ENCODE data around the gene CCDC149. TPM values are rescaled to one million over a fixed set of nuclear protein-coding genes. Genes with fewer than 3 reads are reported as not detected.

The CCDC149 gene
- total RNA-seq, 1 experiment from 2014 or later: 9.8 TPM

DNA sequence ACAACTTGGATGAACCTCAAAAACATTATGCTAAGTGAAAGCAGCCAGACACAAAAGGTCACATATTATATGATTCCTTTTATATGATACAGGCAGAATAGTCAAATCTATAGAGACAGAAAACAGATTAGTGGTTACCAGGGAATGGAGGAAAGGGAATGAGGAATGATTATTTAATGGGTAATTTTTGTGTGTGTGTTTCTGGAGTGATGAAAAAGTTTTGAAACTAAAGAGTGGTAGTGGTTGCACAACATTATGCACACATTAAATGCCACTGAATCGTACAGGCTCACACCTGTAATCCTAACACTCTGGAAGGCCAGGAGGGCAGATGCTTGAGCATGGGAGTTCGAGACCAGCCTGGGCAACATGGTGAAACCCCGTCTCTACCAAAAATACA is 137.1 kb downstream of the CCDC149 start:
- intact Hi-C loops (cut with micrococcal nuclease; ENCODE audit: unreplicated experiment): no loop called here
- ChIA-PET POLR2A (ENCODE audit: unreplicated experiment) (no interaction called here), CTCF (no interaction called here)
- H3K4me2 ChIP-seq: no peak overlapping the region
- H3F3A ChIP-seq (ENCODE audit: insufficient read depth, low read depth): peaks cover 18% of the 10 kb centered on the region
- H3K27ac ChIP-seq: no peak overlapping the region
- no peaks in the 10 kb centered on the region for H3K36me3 ChIP-seq (ENCODE audit: low read depth)
- H3K9me3 ChIP-seq (ENCODE audit: insufficient read depth, low read depth): no peaks in the 10 kb centered on the region
- no peak overlapping the region for H2AFZ ChIP-seq
- no TSS peak for BruUV-seq (replicated peaks)
- no peaks in the 10 kb centered on the region for H3K27me3 ChIP-seq (ENCODE audit: insufficient read depth, low read depth)
- peaks cover 21% of the 10 kb centered on the region for H3K4me1 ChIP-seq (replicated peaks; ENCODE audit: insufficient read depth)
- no peak for TF ChIP-seq EZH2 (IDR thresholded peaks at IDR 0.05; ENCODE audit: low read depth)
- TF ChIP-seq, protein P1, sequence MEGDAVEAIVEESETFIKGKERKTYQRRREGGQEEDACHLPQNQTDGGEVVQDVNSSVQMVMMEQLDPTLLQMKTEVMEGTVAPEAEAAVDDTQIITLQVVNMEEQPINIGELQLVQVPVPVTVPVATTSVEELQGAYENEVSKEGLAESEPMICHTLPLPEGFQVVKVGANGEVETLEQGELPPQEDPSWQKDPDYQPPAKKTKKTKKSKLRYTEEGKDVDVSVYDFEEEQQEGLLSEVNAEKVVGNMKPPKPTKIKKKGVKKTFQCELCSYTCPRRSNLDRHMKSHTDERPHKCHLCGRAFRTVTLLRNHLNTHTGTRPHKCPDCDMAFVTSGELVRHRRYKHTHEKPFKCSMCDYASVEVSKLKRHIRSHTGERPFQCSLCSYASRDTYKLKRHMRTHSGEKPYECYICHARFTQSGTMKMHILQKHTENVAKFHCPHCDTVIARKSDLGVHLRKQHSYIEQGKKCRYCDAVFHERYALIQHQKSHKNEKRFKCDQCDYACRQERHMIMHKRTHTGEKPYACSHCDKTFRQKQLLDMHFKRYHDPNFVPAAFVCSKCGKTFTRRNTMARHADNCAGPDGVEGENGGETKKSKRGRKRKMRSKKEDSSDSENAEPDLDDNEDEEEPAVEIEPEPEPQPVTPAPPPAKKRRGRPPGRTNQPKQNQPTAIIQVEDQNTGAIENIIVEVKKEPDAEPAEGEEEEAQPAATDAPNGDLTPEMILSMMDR (conservative IDR thresholded peaks at IDR 0.05): no peak
- H3K4me3 ChIP-seq: no peak overlapping the region
- H4K20me1 ChIP-seq (ENCODE audit: insufficient read depth): no peaks in the 10 kb centered on the region
- no peaks in the 10 kb centered on the region for H3K9me2 ChIP-seq (ENCODE audit: insufficient read depth)
- no peak for DNase-seq
- no peaks in the 10 kb centered on the region for H3K79me2 ChIP-seq (ENCODE audit: low read depth)

DNA sequence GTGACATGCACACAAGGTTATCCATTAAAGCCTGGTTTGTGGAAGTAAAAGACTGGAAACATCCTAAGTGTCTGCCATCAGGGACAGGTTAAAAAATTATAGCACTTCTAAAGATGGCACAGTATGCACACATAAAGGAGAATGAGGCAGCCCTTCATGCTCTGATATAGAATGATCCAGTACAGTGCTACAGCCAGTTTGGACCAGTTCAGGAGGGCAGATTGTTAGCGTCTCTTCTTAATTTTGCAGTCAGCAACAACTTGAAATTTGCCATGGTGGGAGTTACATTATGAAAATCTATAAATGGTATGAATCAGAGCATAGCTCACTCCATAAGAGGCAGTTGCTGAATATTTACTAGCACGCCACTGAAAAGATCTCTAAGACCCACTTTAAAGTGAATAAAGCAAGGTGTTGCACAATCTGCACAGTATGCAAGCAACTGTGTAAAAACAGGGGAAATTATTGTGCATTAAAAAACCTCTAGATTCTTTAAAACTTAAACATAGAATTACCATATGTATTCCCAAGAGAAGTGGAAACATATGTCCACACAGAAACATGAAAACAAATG is 137.7 kb downstream of the CCDC149 start:
- no peaks in the 10 kb centered on the region for H4K20me1 ChIP-seq (ENCODE audit: insufficient read depth)
- no peak for DNase-seq
- H3K9me2 ChIP-seq (ENCODE audit: insufficient read depth): no peaks in the 10 kb centered on the region
- peaks cover 18% of the 10 kb centered on the region for H3F3A ChIP-seq (ENCODE audit: insufficient read depth, low read depth)
- ChIA-PET POLR2A (ENCODE audit: unreplicated experiment) (no interaction called here), CTCF (no interaction called here)
- no TSS peak for BruUV-seq (replicated peaks)
- peak overlapping the region; percentile 52 for H3K4me2 ChIP-seq
- H3K4me1 ChIP-seq (replicated peaks; ENCODE audit: insufficient read depth): peaks cover 27% of the 10 kb centered on the region
- H3K27me3 ChIP-seq (ENCODE audit: insufficient read depth, low read depth): no peaks in the 10 kb centered on the region
- no peak for TF ChIP-seq EZH2 (IDR thresholded peaks at IDR 0.05; ENCODE audit: low read depth)
- TF ChIP-seq, protein P1 (conservative IDR thresholded peaks at IDR 0.05): no peak
- H3K79me2 ChIP-seq (ENCODE audit: low read depth): no peaks in the 10 kb centered on the region
- no peak overlapping the region for H2AFZ ChIP-seq
- intact Hi-C loops (cut with micrococcal nuclease; ENCODE audit: unreplicated experiment): no loop called here
- H3K36me3 ChIP-seq (ENCODE audit: low read depth): no peaks in the 10 kb centered on the region
- H3K9me3 ChIP-seq (ENCODE audit: insufficient read depth, low read depth): no peaks in the 10 kb centered on the region
- H3K27ac ChIP-seq: peak overlapping the region; percentile 64
- H3K4me3 ChIP-seq: no peak overlapping the region

DNA sequence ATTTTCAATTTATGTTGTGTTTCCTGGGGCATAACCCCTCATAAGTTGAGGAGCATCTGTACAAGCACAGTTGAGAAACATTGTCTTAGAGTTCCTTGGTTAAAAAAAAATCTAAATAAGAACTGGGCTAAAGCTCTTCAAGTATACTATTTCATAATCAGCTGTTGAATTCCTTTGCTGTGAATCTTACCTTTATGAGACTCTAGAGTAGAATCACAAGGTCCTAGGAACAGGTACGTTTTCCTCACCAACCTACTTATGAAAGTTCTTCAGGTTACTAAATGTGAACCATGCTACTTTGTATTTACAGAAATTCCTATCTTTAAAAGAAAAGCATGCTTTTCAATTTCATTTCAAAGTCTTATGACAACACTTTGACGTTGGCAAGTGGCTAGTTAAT is 138.4 kb downstream of the CCDC149 start:
- no peaks in the 10 kb centered on the region for H3K79me2 ChIP-seq (ENCODE audit: low read depth)
- H2AFZ ChIP-seq: no peak overlapping the region
- POLR2A ChIA-PET (ENCODE audit: unreplicated experiment): interaction anchor here (0.6 kb wide), 1 partner anchor 117 kb away, joined by 3 read pairs; no protein-coding TSS in a partner anchor
- H3K27me3 ChIP-seq (ENCODE audit: insufficient read depth, low read depth): no peaks in the 10 kb centered on the region
- CTCF ChIA-PET: no interaction called here
- BruUV-seq (replicated peaks): no TSS peak
- H3F3A ChIP-seq (ENCODE audit: insufficient read depth, low read depth): peaks cover 18% of the 10 kb centered on the region
- intact Hi-C loops (cut with micrococcal nuclease; ENCODE audit: unreplicated experiment): no loop called here
- no peaks in the 10 kb centered on the region for H3K9me2 ChIP-seq (ENCODE audit: insufficient read depth)
- peak overlapping the region; percentile 52 for H3K4me2 ChIP-seq
- no peaks in the 10 kb centered on the region for H4K20me1 ChIP-seq (ENCODE audit: insufficient read depth)
- no peak overlapping the region for H3K4me3 ChIP-seq
- H3K9me3 ChIP-seq (ENCODE audit: insufficient read depth, low read depth): no peaks in the 10 kb centered on the region
- H3K36me3 ChIP-seq (ENCODE audit: low read depth): no peaks in the 10 kb centered on the region
- TF ChIP-seq, protein P1 (conservative IDR thresholded peaks at IDR 0.05): no peak
- TF ChIP-seq EZH2 (IDR thresholded peaks at IDR 0.05; ENCODE audit: low read depth): no peak
- H3K4me1 ChIP-seq (replicated peaks; ENCODE audit: insufficient read depth): peaks cover 34% of the 10 kb centered on the region
- DNase-seq: peak in 1 of 2 experiments; percentile 80
- H3K27ac ChIP-seq: peak overlapping the region; percentile 64

Data from PC-9 (cell line).